HG02870 (cell line): Measurements from ENCODE around the gene INPPL1.

Source experiments
- ATAC-seq: cut with Tn5 transposase; IDR thresholded peaks from one replicate; pipeline ENCODE4 v1.9.1; 2021; ENCODE audit warnings: mild to moderate bottlenecking, moderate library complexity; ENCODE audit not compliant: unreplicated experiment

Gene INPPL1

GRCh38 chr11:72280037-72280436 is 55.5 kb downstream of the INPPL1 start:
- no peak for ATAC-seq

- ATAC-seq, result no peak
These were observed 56.3 kb downstream of the INPPL1 start for GRCh38 chr11:72280726-72281315.

- no peak for ATAC-seq
These were observed 59.4 kb downstream of the INPPL1 start for GRCh38 chr11:72283947-72284346.

GRCh38 chr11:72287293-72287692 is 62.7 kb downstream of the INPPL1 start:
- ATAC-seq, result no peak
